Measurements from ENCODE around the gene TBC1D2.
A peak's percentile ranks its signal among the peaks of the same experiment; 100 is the strongest.
"Not testable (repeated sequence)": the region's sequence is repeated elsewhere in the genome, so short reads cannot be mapped to it uniquely, and the experiment has no call there.

The TBC1D2 gene, protein sequence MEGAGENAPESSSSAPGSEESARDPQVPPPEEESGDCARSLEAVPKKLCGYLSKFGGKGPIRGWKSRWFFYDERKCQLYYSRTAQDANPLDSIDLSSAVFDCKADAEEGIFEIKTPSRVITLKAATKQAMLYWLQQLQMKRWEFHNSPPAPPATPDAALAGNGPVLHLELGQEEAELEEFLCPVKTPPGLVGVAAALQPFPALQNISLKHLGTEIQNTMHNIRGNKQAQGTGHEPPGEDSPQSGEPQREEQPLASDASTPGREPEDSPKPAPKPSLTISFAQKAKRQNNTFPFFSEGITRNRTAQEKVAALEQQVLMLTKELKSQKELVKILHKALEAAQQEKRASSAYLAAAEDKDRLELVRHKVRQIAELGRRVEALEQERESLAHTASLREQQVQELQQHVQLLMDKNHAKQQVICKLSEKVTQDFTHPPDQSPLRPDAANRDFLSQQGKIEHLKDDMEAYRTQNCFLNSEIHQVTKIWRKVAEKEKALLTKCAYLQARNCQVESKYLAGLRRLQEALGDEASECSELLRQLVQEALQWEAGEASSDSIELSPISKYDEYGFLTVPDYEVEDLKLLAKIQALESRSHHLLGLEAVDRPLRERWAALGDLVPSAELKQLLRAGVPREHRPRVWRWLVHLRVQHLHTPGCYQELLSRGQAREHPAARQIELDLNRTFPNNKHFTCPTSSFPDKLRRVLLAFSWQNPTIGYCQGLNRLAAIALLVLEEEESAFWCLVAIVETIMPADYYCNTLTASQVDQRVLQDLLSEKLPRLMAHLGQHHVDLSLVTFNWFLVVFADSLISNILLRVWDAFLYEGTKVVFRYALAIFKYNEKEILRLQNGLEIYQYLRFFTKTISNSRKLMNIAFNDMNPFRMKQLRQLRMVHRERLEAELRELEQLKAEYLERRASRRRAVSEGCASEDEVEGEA

DNA sequence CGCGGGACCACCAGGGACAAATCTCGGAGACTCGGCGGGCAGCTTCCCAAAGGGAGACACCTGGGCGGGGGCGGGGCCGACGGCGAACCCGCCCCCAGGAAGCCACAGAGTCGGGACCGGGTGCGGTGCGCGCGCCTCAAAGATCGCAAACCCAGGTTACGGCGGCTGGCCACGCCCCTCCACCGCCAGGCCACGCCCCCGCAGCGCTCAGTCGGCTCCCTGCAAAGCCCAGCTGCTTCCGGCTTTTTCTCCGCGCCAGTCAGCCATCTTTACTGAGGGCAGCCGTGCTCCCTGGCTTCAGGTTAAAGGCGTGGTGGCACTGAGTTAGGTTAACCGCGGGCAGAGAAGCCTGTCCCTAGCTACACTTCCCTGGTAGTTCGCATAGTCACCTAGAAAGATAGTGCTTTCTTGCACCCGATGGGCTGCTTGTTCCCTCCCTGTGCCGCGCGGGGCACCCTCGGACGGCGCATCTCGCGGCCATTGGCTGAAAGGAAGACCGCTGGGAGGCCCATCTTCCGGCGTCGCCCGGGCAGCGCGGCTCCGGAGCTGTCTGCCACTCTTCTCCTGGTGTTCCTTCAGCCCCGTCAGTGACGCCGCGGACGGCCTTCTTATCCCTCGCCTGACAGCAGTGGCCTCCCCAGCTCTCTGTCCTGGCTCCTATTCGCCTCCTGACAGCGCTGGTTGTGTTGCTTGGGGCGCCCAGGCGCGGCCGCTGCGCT is at the start of gene TBC1D2:
TSS of gene TBC1D2 (minus strand) at position 72 of the 719 bp plus-strand sequence. CDS start 108 bp downstream, outside the sequence.
- peak; percentile 95 for DNase-seq (ENCODE audit: low read depth)

DNA sequence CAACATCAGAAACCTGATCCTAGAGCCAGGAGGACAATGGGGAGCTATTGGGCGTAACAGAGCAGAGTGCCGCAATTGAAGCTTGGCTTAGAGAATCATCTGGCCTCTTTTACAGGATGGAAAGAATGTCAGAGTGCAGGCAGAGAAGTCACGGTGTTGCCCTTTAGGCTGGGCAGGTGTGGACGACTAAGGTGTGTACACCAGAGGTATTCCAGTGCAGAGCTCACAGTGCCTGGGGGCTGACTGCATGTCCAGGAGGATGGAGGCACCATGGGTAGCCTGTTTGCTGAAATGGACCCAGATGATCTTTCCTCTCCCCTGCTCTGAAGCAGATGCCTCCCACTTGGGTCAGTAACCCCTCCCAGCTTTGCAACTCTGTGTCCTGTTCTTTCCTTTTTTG is 48.9 kb upstream of the TBC1D2 start:
- DNase-seq (ENCODE audit: low read depth) = no peak

DNA sequence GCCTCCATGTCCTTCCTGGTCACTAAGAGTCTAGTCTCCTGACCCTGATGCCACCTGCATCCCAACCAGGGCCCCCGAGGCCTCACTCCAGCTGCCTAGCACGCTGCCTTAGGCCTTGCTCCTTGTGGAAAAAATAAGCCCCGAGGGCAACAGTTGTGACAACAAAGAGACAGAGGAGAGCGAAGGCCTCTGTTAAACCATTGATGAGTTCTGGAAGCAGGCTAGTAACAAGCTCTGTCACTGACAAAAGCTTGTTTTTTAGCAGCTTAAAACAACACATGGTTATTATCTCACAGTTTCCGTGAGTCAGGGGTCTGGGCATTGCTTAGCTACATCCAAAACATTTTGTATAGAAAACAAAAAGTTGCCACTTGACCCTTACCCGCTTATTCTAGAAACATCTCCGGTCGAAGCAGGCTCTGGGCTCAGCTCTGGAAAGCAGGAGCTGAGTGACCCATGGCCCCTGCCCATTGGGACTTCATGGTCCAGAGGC is 48.2 kb upstream of the TBC1D2 start:
- no peak for DNase-seq (ENCODE audit: low read depth)

DNA sequence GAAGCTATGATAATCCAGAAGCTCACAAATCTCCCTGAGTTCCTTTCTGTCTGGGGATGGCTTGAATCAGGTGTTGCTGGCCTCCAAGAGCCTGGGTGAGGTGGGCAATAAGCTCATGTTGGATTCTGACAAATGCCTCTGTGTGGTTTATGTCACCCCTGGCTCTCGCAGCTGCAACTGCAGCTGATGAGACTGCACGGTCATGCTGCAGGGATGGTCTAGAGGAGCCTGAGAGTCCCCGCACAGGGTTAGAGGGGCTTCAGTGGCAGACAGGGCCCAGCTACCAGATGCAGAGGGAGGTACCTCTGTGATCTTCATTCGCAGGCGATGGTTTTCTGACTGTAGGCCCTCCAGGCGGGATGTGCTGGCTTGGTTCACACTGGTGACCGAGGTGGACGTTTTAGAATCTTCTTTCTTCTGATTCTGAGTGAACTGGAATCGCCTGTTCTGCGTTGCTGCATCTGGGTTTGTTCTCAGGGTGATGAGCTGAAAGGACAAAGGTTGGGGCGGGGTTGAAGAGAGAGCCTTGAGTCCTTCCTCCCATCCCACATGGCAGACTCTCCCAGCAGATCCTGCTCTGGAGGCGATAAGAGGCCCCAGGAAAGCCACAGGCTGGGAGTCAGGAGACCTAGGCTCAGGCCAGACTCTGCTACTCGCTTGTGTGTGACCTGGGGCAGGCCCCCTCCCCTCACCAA is 47.6 kb upstream of the TBC1D2 start:
- DNase-seq (ENCODE audit: low read depth) = no peak

DNA sequence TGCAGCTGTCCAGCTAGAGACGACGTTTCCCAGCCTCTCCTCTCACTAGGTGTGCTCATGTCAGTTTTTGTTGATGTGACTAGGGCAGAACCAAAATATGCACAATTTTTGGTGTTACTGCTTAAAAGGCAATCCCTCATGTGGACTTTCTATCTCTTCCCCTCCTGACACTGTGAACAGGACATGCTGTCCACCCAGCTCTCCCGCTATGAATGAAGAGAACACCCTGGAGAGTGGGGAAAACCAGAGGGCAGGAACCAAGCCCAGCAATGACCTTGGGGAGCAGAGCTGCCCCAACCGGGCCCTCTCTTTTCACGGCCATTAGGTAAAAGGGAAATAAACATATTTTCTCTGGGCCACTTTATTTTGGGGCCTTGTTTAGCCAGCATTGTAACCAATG is 46.7 kb upstream of the TBC1D2 start:
- DNase-seq (ENCODE audit: low read depth) = no peak

DNA sequence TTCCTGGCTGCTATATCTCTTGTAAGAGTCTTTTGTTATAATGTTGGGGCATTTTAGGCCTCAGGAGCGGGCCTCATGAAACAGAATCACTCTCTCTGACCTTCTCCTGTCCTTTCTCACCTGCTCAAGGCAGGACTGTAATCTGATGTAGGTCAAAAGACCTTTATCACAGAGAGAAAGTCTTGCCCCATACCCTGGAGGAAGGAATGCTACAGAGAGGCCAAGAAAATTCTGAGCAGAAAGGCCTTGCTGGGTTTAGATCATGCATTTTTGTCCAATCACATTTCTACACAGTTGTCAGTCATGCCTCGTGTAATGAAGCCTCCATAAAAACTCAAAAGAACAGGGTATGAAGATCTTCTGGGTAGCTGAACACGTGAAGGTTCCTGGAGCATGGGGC is 45.2 kb upstream of the TBC1D2 start:
- DNase-seq (ENCODE audit: low read depth) = no peak

DNA sequence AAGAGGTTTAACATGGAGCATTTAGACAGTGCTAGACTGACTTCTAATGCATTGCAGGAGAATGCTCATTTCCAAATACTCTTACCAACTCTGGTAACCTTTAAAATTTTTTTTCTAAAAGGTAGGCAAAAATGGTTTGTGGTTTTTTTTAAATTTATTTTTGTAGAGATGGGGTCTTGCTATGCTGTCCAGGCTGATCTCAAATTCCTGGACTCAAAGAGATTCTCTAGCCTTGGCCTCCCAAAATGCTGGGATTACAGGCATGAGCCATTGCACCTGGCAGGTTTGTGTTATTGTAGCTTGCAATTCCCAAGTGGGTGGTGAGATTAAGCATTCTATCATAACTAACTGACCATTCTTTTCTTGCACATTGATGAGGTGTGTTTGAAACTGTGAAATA is 43.0 kb upstream of the TBC1D2 start:
- no peak for DNase-seq (ENCODE audit: low read depth)

DNA sequence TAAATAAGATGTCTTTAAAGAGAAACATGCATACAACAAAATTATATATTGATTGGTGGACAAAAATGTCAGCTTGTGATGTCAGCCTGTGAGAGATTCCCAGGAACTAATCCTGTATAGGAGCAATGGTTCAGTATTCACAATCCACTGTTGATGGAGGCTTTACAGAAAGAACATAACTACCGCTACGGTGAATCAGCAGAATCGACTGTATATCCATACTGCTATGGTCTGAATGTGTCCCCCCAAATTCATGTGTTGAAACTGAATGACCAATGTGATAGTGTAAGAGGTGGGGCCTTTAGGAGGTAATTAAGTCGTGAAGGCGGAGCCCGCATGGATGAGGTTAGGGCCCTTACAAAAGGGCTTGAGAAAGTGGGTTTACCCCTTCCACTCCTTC is 40.4 kb upstream of the TBC1D2 start:
- DNase-seq (ENCODE audit: low read depth) = no peak

DNA sequence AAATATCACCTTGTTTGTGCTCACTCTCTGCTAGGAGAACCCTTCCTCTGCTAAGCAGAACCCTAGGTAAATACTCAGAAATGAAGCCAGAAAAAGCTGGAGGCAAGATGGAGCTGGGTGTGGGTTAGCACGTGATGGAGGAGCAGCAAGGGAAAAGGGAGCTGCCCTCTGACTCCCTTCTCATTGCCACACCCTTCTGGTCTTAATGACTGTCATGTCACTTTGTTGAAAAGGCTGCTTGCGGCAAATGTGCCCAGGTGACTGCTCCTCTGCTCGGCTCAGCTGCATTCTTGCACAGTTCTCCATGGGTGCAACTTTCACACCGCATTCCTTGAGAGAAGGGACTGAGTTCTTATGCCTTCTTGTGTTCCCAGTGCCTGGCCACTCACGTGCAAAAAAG is 36.4 kb upstream of the TBC1D2 start:
- no peak for DNase-seq (ENCODE audit: low read depth)

DNA sequence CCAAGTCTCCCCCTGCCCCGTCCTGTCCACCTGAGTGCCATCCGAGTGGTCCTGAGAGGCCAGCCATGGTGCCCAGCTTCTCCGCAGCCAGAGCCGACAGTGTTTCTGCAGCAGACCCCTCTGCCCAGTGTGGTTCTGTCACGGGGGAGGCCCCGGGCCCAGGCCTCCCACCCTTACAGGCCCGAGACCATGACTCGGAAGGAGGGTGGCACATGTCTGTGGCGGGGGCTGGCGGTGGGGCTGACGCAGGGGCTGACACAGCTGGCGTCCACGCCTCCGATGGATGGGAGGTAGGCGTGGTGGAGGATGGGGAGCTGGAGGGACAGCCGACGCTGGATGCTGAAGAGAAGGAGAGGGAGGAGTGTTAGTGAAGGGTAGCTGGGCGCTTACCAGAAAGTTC is 35.0 kb upstream of the TBC1D2 start:
- DNase-seq (ENCODE audit: low read depth) = no peak

DNA sequence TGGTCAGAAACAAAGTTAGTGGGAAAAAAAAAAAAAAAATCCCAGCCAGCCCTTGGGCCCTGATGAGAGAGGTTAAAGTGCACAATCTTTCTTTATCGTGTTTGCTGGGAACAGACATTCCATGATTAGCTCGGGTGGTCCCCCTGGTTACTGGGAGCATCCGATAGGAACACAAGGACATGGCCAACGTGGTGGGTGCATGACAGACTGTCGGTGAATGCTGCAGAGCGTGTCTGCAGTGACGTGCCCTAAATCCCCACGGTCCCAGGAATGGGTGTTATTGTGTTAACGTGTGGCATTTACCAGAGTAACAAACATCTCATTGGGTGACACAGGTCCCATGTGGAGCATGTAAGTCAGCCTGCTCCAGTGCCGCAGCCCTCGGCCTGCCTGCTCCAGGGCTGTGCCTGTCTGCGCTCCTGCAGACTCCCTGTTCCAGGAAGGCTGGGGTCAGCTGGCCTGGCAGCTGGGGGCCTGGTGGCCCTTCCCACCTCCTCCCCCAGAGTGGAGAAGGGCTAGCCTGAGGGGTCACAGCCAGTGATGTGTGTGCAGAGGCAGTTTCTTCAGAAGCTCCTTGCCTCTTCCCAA is 34.3 kb upstream of the TBC1D2 start:
- no peak for DNase-seq (ENCODE audit: low read depth)

DNA sequence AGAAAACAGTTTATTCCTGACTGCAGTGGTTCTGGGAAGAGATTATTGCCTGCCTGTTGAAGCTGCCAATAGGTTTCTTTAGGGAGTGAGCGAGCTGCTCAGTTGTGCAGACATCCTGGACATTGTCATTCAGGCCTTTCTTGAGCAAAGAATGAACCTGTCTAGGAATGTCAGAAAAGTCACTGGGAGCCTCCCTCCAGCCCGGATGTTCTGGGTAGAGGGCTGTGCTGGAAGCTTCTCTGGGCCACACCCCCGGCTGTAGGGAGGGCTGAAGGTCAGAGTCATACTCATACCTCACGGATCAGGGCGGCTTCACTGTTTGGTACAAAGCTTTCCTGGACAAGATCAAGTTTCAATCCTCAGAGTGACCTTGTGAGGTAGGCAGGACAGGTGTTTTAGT is 33.4 kb upstream of the TBC1D2 start:
- DNase-seq (ENCODE audit: low read depth) = no peak

DNA sequence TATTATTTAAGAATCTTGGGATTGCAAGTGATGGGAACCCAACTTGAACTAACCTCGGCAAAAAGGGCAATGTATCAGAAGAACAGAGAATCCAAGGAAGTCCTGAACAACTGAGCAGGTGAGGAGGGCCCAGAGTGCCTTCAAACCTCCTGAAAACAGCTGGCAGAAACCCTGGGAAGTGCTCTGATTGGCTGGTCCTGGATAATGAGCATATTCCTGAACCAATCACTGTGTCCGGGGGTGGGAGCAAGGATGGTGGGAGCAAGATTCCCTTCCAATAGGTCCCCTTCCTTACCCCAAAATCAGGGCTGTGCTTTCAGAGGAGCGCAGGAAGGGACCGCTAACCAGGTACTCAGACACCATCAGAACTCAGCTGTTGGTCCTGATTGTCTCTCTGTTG is 31.9 kb upstream of the TBC1D2 start:
- DNase-seq (ENCODE audit: low read depth) = no peak

DNA sequence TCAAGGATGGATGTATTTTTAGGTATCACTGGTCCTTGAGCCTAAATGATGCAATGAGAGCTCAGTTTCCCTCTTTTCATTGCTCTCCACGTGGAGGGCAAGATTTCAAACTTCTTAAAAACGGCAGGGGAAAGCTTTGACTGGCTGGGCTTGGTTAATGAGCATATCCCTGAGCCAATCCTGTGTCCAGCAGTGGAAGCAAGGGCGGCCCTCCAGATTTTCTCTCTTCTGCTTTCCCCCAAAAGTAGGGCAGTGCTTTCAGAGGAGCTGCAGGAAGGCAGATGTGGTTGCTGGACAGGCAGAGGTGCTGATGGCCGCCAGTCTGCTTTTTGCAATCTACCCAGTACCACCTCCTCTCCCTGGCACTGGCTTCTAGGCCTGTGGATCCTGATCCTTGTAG is 30.0 kb upstream of the TBC1D2 start:
- DNase-seq (ENCODE audit: low read depth) = no peak

DNA sequence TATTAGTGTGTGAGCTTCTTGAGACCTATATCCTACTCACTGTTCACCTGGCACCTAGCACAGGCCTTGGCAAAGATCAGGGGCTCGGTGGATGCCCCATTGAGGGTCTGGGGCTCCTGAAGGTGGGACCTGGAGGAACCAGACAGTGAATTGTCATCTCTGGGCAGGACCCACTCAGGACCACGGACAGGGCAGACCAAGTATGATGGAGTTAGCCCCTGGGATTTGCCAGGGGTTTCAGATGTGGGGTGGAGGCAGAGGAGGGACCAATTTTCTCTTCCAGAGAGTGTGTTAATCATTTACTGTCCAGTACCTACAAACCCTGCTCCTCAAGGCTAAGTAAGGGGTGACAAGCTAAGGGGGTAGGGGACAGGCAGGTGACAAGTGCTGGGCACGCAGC is 29.3 kb upstream of the TBC1D2 start:
- no peak for DNase-seq (ENCODE audit: low read depth)

DNA sequence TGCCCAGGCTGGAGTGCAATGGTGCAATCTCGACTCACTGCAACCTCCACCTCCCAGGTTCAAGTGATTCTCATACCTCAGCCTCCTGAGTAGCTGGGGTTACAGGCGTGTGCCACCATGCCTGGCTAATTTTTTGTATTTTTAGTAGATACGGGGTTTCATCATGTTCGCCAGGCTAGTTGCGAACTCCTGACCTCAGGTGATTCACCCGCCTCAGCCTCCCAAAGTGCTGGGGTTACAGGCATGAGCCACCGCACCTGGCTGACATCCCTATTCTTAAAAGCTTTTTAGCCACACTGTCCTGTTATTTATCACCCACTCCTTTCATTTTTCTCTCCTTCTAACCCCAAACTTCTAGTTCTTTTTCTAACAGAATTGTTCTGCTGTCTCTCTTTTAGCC is 27.7 kb upstream of the TBC1D2 start:
- DNase-seq (ENCODE audit: low read depth) = not testable (repeated sequence)

DNA sequence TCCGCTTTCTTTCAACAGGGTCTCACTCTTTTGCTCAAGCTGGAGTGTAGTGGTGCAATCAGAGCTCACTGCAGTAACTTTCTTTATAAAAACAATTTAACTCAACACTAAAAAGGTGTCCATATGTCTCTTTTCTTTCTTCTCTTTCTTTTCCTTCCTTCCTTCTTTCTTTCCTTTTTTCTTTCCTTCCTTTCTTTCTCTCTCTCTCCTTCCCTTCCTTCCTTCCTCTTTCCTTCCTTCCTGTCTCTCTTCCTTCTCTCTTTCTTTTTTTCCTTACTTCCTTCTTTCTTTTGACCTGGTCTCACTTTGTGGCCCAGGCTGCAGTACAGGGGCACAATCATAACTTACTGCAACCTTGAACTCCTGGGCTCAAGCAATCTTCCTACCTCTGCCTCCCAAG is 25.8 kb upstream of the TBC1D2 start:
- no peak for DNase-seq (ENCODE audit: low read depth)

DNA sequence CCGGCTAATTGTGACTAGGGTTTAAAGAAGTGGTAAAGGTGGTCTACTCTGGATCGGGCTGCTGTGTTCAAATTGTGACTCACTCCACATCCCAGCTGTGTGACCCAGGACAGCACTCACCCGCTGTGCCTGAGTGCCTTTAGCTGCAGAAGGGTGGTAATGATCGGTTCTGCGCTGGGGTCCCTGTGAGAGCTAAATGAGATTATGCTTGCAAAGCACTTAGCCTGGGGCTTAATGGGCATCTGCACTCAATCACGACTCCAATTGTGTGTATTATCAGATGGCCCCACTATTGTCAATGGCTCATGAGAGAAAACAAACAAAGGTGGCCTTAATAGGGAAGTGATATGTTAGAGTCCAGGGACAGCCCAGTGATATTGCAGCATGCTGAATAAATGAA is 25.1 kb upstream of the TBC1D2 start:
- DNase-seq (ENCODE audit: low read depth) = no peak

DNA sequence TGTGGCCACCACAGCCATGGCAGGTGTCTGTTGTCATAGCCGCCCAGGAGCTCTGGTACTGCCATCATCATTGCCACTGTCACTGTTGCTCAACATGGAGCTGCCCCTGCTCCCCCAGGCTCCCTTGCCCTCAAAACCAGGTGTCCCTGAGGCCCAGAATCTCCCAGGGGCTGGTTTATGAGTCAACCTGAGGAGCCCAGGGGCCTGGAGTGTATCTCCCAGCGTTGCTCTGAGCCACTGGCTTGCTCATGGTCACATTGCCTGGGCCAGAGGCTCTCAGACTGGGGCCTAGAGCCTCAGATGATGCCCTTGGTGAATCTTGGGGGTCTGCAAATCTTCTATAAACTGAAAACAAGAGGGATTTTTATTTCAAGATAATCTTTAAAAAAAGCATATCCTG is 24.7 kb upstream of the TBC1D2 start:
- DNase-seq (ENCODE audit: low read depth) = no peak

DNA sequence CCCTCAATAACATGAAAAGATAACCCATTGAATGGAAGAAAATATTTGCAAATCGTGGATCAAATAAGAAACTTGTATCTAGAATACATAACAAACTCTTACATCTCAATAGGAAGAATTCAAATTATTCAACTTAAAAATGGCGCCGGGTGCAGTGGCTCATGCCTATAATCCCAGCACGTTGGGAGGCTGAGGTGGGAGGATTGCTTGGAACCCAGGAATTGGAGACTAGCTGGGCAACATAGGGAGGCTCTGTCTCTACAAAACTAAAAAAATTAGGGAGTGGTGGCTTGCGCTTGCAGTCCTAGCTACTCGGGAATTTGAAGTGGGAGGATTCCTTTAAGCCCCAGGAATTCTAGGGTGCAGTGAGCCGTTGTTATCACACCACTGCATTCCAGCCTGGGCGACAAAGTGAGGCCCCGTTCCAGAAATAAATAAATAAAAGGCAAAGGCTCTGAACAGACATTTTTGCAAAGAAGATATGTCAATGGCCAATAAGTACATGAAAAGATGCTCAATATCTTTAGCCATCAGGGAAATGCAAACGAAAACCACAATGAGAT is 21.5 kb upstream of the TBC1D2 start:
- no peak for DNase-seq (ENCODE audit: low read depth)

DNA sequence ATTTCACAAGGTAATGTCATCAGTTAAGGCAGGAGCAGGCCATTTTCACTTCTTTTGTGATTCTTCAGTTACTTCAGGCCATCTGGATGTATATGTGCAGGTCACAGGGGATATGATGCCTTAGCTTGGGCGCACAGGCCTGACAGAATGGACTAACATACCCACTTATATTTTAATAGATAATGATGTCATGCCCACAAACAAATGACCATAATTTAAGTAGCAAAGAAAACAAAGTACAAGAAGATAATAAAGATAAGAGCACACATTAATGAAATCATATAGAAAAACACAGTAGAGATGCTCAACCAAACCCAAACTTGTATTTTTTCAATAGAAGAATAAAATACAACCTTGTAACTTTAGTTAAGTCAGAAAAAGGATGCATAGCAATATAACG is 19.7 kb upstream of the TBC1D2 start:
- DNase-seq (ENCODE audit: low read depth) = no peak

All from stimulated activated CD8-positive, alpha-beta memory T cell treated with anti-CD3 and anti-CD28 coated beads, Interleukin-15, amount 100 ng/mL, for 24 hours (primary cell).